OCI-LY1 (cell line): ENCODE results near the gene WBP2.

ENCODE experiments used
- H2AFZ ChIP-seq: fragments of 200-600 bp; sonication (generic), shearing (Covaris generic); 2 replicates; pipeline ENCODE4 v1.6.0; 2014; ENCODE audit warnings: antibody characterized with exemption, mild to moderate bottlenecking, low read length
- H3F3A ChIP-seq: fragments of 200-600 bp; sonication (generic), shearing (Covaris generic); 2 replicates; pipeline ENCODE4 v1.6.0; 2014; ENCODE audit warnings: mild to moderate bottlenecking, antibody characterized with exemption, low read length, moderate library complexity; ENCODE audit not compliant: insufficient read depth
- H3K27ac ChIP-seq: fragments of 200-600 bp; sonication (generic); 2 replicates; pipeline ENCODE4 v1.5.1; 2014; ENCODE audit warnings: low read length, mixed run types, mild to moderate bottlenecking, low read depth; ENCODE audit not compliant: poor library complexity, severe bottlenecking
- H3K27me3 ChIP-seq: fragments of 200-600 bp; sonication (generic); 2 replicates; pipeline ENCODE4 v1.6.0; 2014; ENCODE audit warnings: antibody characterized with exemption, mild to moderate bottlenecking, low read length, moderate library complexity; ENCODE audit not compliant: insufficient read depth
- H3K36me3 ChIP-seq: fragments of 200-600 bp; sonication (generic); 2 replicates; pipeline ENCODE4 v1.6.1; 2014; ENCODE audit warnings: mild to moderate bottlenecking, antibody characterized with exemption, low read length, moderate library complexity, mixed read lengths; ENCODE audit not compliant: insufficient read depth
- H3K4me1 ChIP-seq: fragments of 200-600 bp; sonication (generic); 2 replicates; pipeline ENCODE4 v1.5.1; 2014; ENCODE audit warnings: mild to moderate bottlenecking, low read length, moderate library complexity; ENCODE audit not compliant: insufficient read depth, severe bottlenecking
- H3K4me2 ChIP-seq: fragments of 200-600 bp; sonication (generic), shearing (Covaris generic); 2 replicates; pipeline ENCODE4 v1.6.1; 2014; ENCODE audit warnings: low read length
- H3K4me3 ChIP-seq: fragments of 200-600 bp; sonication (generic); 2 replicates; pipeline ENCODE4 v1.5.1; 2014; ENCODE audit warnings: low read length, low read depth, mild to moderate bottlenecking, mixed read lengths; ENCODE audit not compliant: poor library complexity, severe bottlenecking
- H3K79me2 ChIP-seq: fragments of 200-600 bp; shearing (Covaris generic); 2 replicates; pipeline ENCODE4 v1.6.1; 2016; ENCODE audit warnings: mixed run types, low read length, mixed read lengths; ENCODE audit not compliant: insufficient read depth
- H3K9ac ChIP-seq: fragments of 200-600 bp; sonication (generic), shearing (Covaris generic); 2 replicates; pipeline ENCODE4 v1.6.1; 2014; ENCODE audit warnings: mild to moderate bottlenecking, low read length, mixed read lengths
- H3K9me2 ChIP-seq: fragments of 200-600 bp; sonication (generic), shearing (Covaris generic); 2 replicates; pipeline ENCODE4 v1.6.1; 2014; ENCODE audit warnings: low read depth, mild to moderate bottlenecking, low read length, mixed read lengths
- H3K9me3 ChIP-seq: fragments of 200-600 bp; shearing (Covaris generic); 2 replicates; pipeline ENCODE4 v1.6.1; 2014; ENCODE audit warnings: low read length, mixed read lengths
- H4K20me1 ChIP-seq: fragments of 200-600 bp; sonication (generic), shearing (Covaris generic); 2 replicates; pipeline ENCODE4 v1.6.0; 2016; ENCODE audit warnings: mild to moderate bottlenecking, low read length; ENCODE audit not compliant: insufficient read depth
- EZH2 ChIP-seq: fragments of 200-600 bp; sonication (generic), shearing (Covaris generic); IDR thresholded peaks from 2 replicates; pipeline ENCODE4 v1.8.0; 2017; ENCODE audit warnings: borderline replicate concordance, mixed run types, mild to moderate bottlenecking, antibody characterized with exemption, low read length, moderate library complexity, mixed read lengths
- TF ChIP-seq, protein P1 (sequence below): fragments of 200-600 bp; sonication (generic), shearing (Covaris generic); IDR thresholded peaks from 2 replicates; pipeline ENCODE4 v1.5.1; 2017; ENCODE audit warnings: mild to moderate bottlenecking, antibody characterized with exemption, low read length, moderate library complexity, mixed read lengths

Gene WBP2

DNA sequence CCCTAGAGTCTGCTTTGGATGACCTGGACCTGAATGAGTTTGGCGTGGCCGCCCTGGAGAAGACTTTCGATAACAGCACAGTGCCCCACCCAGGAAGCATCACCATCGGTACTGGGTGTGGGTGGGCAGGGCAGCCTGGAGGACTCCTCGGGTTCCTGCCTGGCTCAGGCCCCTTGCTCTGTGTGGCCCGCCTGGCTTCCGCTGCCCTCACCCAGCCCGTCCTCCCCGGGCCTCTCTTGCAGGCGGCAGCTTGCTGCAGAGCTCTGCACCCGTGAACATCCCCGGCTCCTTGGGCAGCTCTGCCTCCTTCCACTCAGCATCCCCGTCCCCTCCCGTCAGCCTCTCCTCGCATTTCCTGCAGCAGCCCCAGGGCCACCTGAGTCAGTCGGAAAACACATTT is 35.5 kb downstream of the WBP2 start:
- H3K79me2 ChIP-seq, result no peaks in the 10 kb centered on the region
- no peaks in the 10 kb centered on the region for H4K20me1 ChIP-seq
- no peaks in the 10 kb centered on the region for H3K9me3 ChIP-seq
- H3K27me3 ChIP-seq, result no peaks in the 10 kb centered on the region
- H3K4me2 ChIP-seq, result no peak overlapping the region
- TF ChIP-seq, protein P1, sequence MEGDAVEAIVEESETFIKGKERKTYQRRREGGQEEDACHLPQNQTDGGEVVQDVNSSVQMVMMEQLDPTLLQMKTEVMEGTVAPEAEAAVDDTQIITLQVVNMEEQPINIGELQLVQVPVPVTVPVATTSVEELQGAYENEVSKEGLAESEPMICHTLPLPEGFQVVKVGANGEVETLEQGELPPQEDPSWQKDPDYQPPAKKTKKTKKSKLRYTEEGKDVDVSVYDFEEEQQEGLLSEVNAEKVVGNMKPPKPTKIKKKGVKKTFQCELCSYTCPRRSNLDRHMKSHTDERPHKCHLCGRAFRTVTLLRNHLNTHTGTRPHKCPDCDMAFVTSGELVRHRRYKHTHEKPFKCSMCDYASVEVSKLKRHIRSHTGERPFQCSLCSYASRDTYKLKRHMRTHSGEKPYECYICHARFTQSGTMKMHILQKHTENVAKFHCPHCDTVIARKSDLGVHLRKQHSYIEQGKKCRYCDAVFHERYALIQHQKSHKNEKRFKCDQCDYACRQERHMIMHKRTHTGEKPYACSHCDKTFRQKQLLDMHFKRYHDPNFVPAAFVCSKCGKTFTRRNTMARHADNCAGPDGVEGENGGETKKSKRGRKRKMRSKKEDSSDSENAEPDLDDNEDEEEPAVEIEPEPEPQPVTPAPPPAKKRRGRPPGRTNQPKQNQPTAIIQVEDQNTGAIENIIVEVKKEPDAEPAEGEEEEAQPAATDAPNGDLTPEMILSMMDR, result no peak
- no peak for TF ChIP-seq EZH2
- no peaks in the 10 kb centered on the region for H3K9me2 ChIP-seq
- no peak overlapping the region for H2AFZ ChIP-seq
- H3K9ac ChIP-seq, result no peak overlapping the region
- H3K4me3 ChIP-seq, result no peak overlapping the region
- peaks cover 12% of the 10 kb centered on the region for H3K4me1 ChIP-seq
- no peak overlapping the region for H3K27ac ChIP-seq
- H3F3A ChIP-seq, result no peaks in the 10 kb centered on the region
- H3K36me3 ChIP-seq, result peaks cover 94% of the 10 kb centered on the region

DNA sequence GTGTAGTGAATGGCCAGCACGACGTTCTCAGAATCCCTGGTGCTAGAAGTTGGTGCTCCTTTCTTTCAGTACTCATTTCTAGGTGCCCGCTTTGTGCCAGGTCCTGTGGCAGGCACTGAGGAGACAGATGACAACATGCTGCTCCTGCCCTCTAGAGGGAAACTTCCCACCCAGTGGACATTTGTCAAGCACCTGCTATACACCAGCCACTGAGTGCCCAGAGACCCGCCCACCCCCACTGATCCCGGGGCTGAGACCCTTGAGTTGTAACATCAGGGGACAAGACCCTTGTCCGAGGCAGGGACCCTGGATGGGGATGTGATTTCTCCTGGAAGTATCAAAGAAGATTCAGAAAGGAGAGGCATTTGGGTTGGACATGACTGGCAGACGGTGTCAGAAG is 36.0 kb downstream of the WBP2 start:
- Histone ChIP-seq H4K20me1 (no peaks in the 10 kb centered on the region), H3K4me2 (no peak overlapping the region), H3K27me3 (no peaks in the 10 kb centered on the region), H3K4me3 (no peak overlapping the region), H3K9ac (no peak overlapping the region), H3K4me1 (peaks cover 12% of the 10 kb centered on the region), H2AFZ (no peak overlapping the region), H3F3A (no peaks in the 10 kb centered on the region), H3K36me3 (peaks cover 94% of the 10 kb centered on the region), H3K79me2 (no peaks in the 10 kb centered on the region), H3K27ac (no peak overlapping the region), H3K9me3 (no peaks in the 10 kb centered on the region), H3K9me2 (no peaks in the 10 kb centered on the region)
- TF ChIP-seq, protein P1, result no peak
- no peak for TF ChIP-seq EZH2

DNA sequence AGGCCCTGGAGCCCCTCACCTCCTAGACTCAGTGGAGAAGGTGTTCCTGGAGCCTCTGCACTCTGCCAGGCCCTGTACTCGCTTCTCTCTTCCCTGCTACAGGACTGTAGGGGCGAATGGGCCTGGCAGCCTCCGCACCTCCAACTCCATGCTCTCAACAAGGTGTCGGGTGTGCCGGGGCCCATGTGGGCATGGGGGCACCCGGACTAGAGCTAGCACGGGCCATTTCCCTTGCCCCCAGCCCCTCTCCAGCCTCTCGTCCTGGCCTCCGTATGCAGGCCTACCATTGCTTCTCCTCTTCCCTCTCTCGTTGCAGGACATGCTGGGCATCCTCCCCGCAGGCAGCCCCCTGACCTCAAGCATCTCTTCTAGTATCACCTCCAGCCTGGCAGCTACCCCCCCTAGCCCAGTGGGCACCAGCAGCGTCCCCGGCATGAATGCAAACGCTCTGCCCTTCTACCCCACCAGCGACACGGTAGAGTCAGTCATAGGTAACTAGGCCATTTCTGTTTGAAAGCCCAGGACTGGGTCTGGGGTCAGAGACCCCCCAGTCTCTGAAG is 36.7 kb downstream of the WBP2 start:
- Histone ChIP-seq H3K4me1 (peaks cover 12% of the 10 kb centered on the region), H2AFZ (no peak overlapping the region), H3F3A (no peaks in the 10 kb centered on the region), H3K79me2 (no peaks in the 10 kb centered on the region), H3K4me3 (no peak overlapping the region), H3K4me2 (no peak overlapping the region), H3K9ac (no peak overlapping the region), H3K27me3 (no peaks in the 10 kb centered on the region), H3K9me3 (no peaks in the 10 kb centered on the region), H4K20me1 (no peaks in the 10 kb centered on the region), H3K9me2 (no peaks in the 10 kb centered on the region), H3K36me3 (peaks cover 93% of the 10 kb centered on the region), H3K27ac (no peak overlapping the region)
- no peak for TF ChIP-seq EZH2
- TF ChIP-seq, protein P1, result no peak
